A673 (cell line): ENCODE measurements around the gene TCAF1. TPM values are rescaled to one million over a fixed set of nuclear protein-coding genes. Genes with fewer than 3 reads are reported as not detected.
"Not testable (repeated sequence)": the region's sequence is repeated elsewhere in the genome, so short reads cannot be mapped to it uniquely, and the experiment has no call there.

Experiments
- BruUV-seq: library from RNA; stranded (reverse); fragments of 400-500 nt; replicated peaks from 2 replicates; lab custom pipeline; 2021; lab: Mats Ljungman, UMichigan
- CTCF ChIA-PET: fragments of 300-600 bp; sonication (Branson Sonifier 250); formaldehyde crosslinking; loops from one replicate; lab custom pipeline; 2022; ENCODE audit warnings: antibody characterized with exemption; lab: Charles Lee
- POLR2A ChIA-PET: fragments of 300-600 bp; sonication (Branson Sonifier 250); formaldehyde crosslinking; loops from one replicate; lab custom pipeline; 2022; ENCODE audit warnings: antibody characterized with exemption; ENCODE audit not compliant: low non-redundant PET; lab: Charles Lee
- DNase-seq: peaks from one replicate; pipeline ENCODE4 v3.0.0-alpha.2; 2015; ENCODE audit warnings: low spot score
- H3K27ac ChIP-seq: fragments of 200-600 bp; sonication (generic); 2 replicates; pipeline ENCODE4 v1.5.1; 2016; ENCODE audit warnings: mixed run types, low read depth, mild to moderate bottlenecking, mixed read lengths, antibody characterized with exemption, low read length; ENCODE audit not compliant: poor library complexity, severe bottlenecking
- H3K27me3 ChIP-seq: fragments of 200-600 bp; sonication (generic); replicated peaks from 2 replicates; pipeline ENCODE4 v1.6.1; 2017; ENCODE audit warnings: mixed run types, low read depth, mild to moderate bottlenecking, mixed read lengths, antibody characterized with exemption, low read length; ENCODE audit not compliant: insufficient read depth, poor library complexity
- H3K36me3 ChIP-seq: fragments of 200-600 bp; sonication (generic); 2 replicates; pipeline ENCODE4 v1.6.1; 2016; ENCODE audit warnings: mixed run types, mild to moderate bottlenecking, mixed read lengths, antibody characterized with exemption, low read length; ENCODE audit not compliant: insufficient read depth, poor library complexity, severe bottlenecking
- H3K4me1 ChIP-seq: fragments of 200-600 bp; sonication (generic); 2 replicates; pipeline ENCODE4 v1.6.1; 2017; ENCODE audit warnings: mixed run types, mild to moderate bottlenecking, mixed read lengths, antibody characterized with exemption, low read length; ENCODE audit not compliant: insufficient read depth, poor library complexity, severe bottlenecking
- H3K4me3 ChIP-seq: fragments of 200-600 bp; sonication (generic); 2 replicates; pipeline ENCODE4 v1.5.1; 2016; ENCODE audit warnings: low read depth, mixed run types, mild to moderate bottlenecking, mixed read lengths, low read length; ENCODE audit not compliant: poor library complexity, severe bottlenecking
- H3K9me3 ChIP-seq: fragments of 200-600 bp; sonication (generic); 2 replicates; pipeline ENCODE4 v1.6.1; 2016; ENCODE audit warnings: mixed run types, low read depth, mild to moderate bottlenecking, mixed read lengths, antibody characterized with exemption, low read length; ENCODE audit not compliant: poor library complexity, severe bottlenecking
- intact Hi-C: fragments of 100-400 bp; cut with micrococcal nuclease; formaldehyde crosslinking; loops from one replicate; pipeline ENCODE4 v1.10.0; 2022; ENCODE audit not compliant: unreplicated experiment
- total RNA-seq: library from RNA; stranded (reverse); gene quantifications from 2 replicates; pipeline ENCODE4 v1.2.3, GENCODE V29; 2021

TCAF1 gene
- total RNA-seq, 1 experiment from 2014 or later, result 38.6 TPM

- H3K4me1 ChIP-seq, H3K9me3 ChIP-seq, DNase-seq, CTCF ChIA-PET, H3K36me3 ChIP-seq, H3K27ac ChIP-seq, BruUV-seq, H3K4me3 ChIP-seq, intact Hi-C loops, H3K27me3 ChIP-seq, POLR2A ChIA-PET: not testable (repeated sequence)
Measured at GRCh38 chr7:143826578-143826977, 75.4 kb downstream of the TCAF1 start.

- intact Hi-C loops, H3K4me1 ChIP-seq, H3K36me3 ChIP-seq, BruUV-seq, POLR2A ChIA-PET, H3K9me3 ChIP-seq, H3K27ac ChIP-seq, H3K27me3 ChIP-seq, CTCF ChIA-PET, DNase-seq, H3K4me3 ChIP-seq: not testable (repeated sequence)
Measured at GRCh38 chr7:143824295-143825135, 77.5 kb downstream of the TCAF1 start.

- intact Hi-C loops, H3K36me3 ChIP-seq, CTCF ChIA-PET, H3K27ac ChIP-seq, H3K27me3 ChIP-seq, H3K9me3 ChIP-seq, DNase-seq, BruUV-seq, H3K4me1 ChIP-seq, POLR2A ChIA-PET, H3K4me3 ChIP-seq: not testable (repeated sequence)
Measured at GRCh38 chr7:143823634-143824294, 78.2 kb downstream of the TCAF1 start.

GRCh38 chr7:143821392-143822277 lies 80.3 kb downstream of the TCAF1 start:
- H3K4me3 ChIP-seq, intact Hi-C loops, POLR2A ChIA-PET, BruUV-seq, H3K4me1 ChIP-seq, H3K9me3 ChIP-seq, H3K27me3 ChIP-seq, CTCF ChIA-PET, H3K36me3 ChIP-seq, H3K27ac ChIP-seq, DNase-seq: not testable (repeated sequence)

GRCh38 chr7:143817873-143818272 lies 84.1 kb downstream of the TCAF1 start:
- H3K36me3 ChIP-seq, H3K4me1 ChIP-seq, POLR2A ChIA-PET, H3K27ac ChIP-seq, DNase-seq, CTCF ChIA-PET, H3K27me3 ChIP-seq, H3K9me3 ChIP-seq, intact Hi-C loops, BruUV-seq, H3K4me3 ChIP-seq: not testable (repeated sequence)

GRCh38 chr7:143816471-143817133 lies 85.4 kb downstream of the TCAF1 start:
- CTCF ChIA-PET, POLR2A ChIA-PET: not testable (repeated sequence)

GRCh38 chr7:143810639-143811038 lies 91.3 kb downstream of the TCAF1 start:
- BruUV-seq, H3K4me3 ChIP-seq, intact Hi-C loops, H3K27ac ChIP-seq, H3K27me3 ChIP-seq, POLR2A ChIA-PET, H3K4me1 ChIP-seq, H3K9me3 ChIP-seq, DNase-seq, CTCF ChIA-PET, H3K36me3 ChIP-seq: not testable (repeated sequence)

More at GRCh38 chr7:143816471-143817133, 85.4 kb downstream of the TCAF1 start:
- H3K9me3 ChIP-seq, H3K27me3 ChIP-seq, H3K36me3 ChIP-seq, BruUV-seq, H3K4me3 ChIP-seq, H3K27ac ChIP-seq, H3K4me1 ChIP-seq, intact Hi-C loops, DNase-seq: not testable (repeated sequence)
